Measurements from ENCODE around the gene HAO2.

GRCh38 chr1:119348941-119349340 lies 19.6 kb upstream of the HAO2 start:
- TF ChIP-seq POLR2AphosphoS5 (IDR thresholded peaks at IDR 0.05; ENCODE audit: low read depth): no peak
- TF ChIP-seq CTCF (conservative IDR thresholded peaks at IDR 0.05; ENCODE audit: low read depth in 2 of 2): no peak
